TTC549 (cell line): Measurements from ENCODE around the gene C14orf132.

ENCODE experiments used
- FAIRE-seq: peaks from 2 replicates; lab custom pipeline; 2012; peaks lifted over from hg19 to GRCh38; lab: Jason Lieb, UNC

The C14orf132 gene

GRCh38 chr14:96083667-96084320 is 44.6 kb downstream of the C14orf132 start:
- FAIRE-seq: no peak

GRCh38 chr14:96084796-96085195 is 45.6 kb downstream of the C14orf132 start:
- FAIRE-seq: no peak

- FAIRE-seq: no peak
Measured at GRCh38 chr14:96085369-96085768, 46.2 kb downstream of the C14orf132 start.

- no peak for FAIRE-seq
Measured at GRCh38 chr14:96086032-96086431, 46.9 kb downstream of the C14orf132 start.

GRCh38 chr14:96086574-96087077 is 47.5 kb downstream of the C14orf132 start:
- FAIRE-seq: no peak

- no peak for FAIRE-seq
Measured at GRCh38 chr14:96088074-96088473, 48.9 kb downstream of the C14orf132 start.

- no peak for FAIRE-seq
Measured at GRCh38 chr14:96088481-96088880, 49.3 kb downstream of the C14orf132 start.

- no peak for FAIRE-seq
Measured at GRCh38 chr14:96088911-96089310, 49.7 kb downstream of the C14orf132 start.

- no peak for FAIRE-seq
Measured at GRCh38 chr14:96089401-96089800, 50.2 kb downstream of the C14orf132 start.

GRCh38 chr14:96090441-96091148 is 51.4 kb downstream of the C14orf132 start:
- FAIRE-seq: no peak

- no peak for FAIRE-seq
Measured at GRCh38 chr14:96091149-96091693, 52.1 kb downstream of the C14orf132 start.

GRCh38 chr14:96091941-96092411 is 52.8 kb downstream of the C14orf132 start:
- no peak for FAIRE-seq

- FAIRE-seq: no peak
Measured at GRCh38 chr14:96092936-96093335, 53.8 kb downstream of the C14orf132 start.

- FAIRE-seq: no peak
Measured at GRCh38 chr14:96094211-96094610, 55.0 kb downstream of the C14orf132 start.

- FAIRE-seq: no peak
Measured at GRCh38 chr14:96094656-96095055, 55.5 kb downstream of the C14orf132 start.

- no peak for FAIRE-seq
Measured at GRCh38 chr14:96095058-96095457, 55.9 kb downstream of the C14orf132 start.

- FAIRE-seq: no peak
Measured at GRCh38 chr14:96095581-96096476, 56.7 kb downstream of the C14orf132 start.

GRCh38 chr14:96096639-96097610 is 57.8 kb downstream of the C14orf132 start:
- no peak for FAIRE-seq

- no peak for FAIRE-seq
Measured at GRCh38 chr14:96097752-96098151, 58.6 kb downstream of the C14orf132 start.

- no peak for FAIRE-seq
Measured at GRCh38 chr14:96098309-96098998, 59.3 kb downstream of the C14orf132 start.

- no peak for FAIRE-seq
Measured at GRCh38 chr14:96098999-96099335, 59.8 kb downstream of the C14orf132 start.
